AG09309 (cell line): ENCODE results near the gene KRTAP12-2.
"Not testable (repeated sequence)": the region's sequence is repeated elsewhere in the genome, so short reads cannot be mapped to it uniquely, and the experiment has no call there.

ENCODE experiments used
- DNase-seq: peaks from one replicate; pipeline ENCODE4 v3.0.0-alpha.2; 2010; ENCODE audit warnings: low read depth
- H3K4me3 ChIP-seq: 2 replicates; pipeline ENCODE4 v1.5.1; 2011; ENCODE audit warnings: mild to moderate bottlenecking, low read depth, low read length, moderate library complexity; ENCODE audit not compliant: control insufficient read depth
- TF ChIP-seq, protein P1 (sequence below): IDR thresholded peaks from 2 replicates; pipeline ENCODE4 v1.5.1; 2011; ENCODE audit warnings: mild to moderate bottlenecking, low read depth, low read length, inconsistent platforms; ENCODE audit not compliant: insufficient read depth, control insufficient read depth; ENCODE audit errors: missing control alignments

Gene KRTAP12-2

GRCh38 chr21:44640761-44641160, 26.0 kb downstream of the KRTAP12-2 start:
- H3K4me3 ChIP-seq, result no peak overlapping the region
- no peak for DNase-seq
- TF ChIP-seq, protein P1, sequence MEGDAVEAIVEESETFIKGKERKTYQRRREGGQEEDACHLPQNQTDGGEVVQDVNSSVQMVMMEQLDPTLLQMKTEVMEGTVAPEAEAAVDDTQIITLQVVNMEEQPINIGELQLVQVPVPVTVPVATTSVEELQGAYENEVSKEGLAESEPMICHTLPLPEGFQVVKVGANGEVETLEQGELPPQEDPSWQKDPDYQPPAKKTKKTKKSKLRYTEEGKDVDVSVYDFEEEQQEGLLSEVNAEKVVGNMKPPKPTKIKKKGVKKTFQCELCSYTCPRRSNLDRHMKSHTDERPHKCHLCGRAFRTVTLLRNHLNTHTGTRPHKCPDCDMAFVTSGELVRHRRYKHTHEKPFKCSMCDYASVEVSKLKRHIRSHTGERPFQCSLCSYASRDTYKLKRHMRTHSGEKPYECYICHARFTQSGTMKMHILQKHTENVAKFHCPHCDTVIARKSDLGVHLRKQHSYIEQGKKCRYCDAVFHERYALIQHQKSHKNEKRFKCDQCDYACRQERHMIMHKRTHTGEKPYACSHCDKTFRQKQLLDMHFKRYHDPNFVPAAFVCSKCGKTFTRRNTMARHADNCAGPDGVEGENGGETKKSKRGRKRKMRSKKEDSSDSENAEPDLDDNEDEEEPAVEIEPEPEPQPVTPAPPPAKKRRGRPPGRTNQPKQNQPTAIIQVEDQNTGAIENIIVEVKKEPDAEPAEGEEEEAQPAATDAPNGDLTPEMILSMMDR, result no peak

DNA sequence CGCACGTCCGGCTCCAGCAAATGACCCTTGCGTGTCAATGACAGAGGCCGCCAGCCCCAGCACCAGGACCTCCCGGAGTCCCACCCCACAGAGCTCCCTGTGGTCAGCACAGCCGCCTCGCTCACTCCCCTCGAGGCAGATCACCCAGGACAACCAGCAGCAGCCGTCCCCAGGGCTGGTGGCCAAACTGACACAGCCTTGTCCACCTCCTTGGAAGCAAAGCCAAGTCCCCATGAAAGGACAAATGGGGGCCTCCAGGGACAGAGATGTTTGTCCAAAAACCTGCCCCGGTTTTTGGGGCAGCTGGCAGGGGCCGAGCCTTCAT, 27.4 kb downstream of the KRTAP12-2 start:
- TF ChIP-seq, protein P1, result no peak
- no peak for DNase-seq
- no peak overlapping the region for H3K4me3 ChIP-seq

DNA sequence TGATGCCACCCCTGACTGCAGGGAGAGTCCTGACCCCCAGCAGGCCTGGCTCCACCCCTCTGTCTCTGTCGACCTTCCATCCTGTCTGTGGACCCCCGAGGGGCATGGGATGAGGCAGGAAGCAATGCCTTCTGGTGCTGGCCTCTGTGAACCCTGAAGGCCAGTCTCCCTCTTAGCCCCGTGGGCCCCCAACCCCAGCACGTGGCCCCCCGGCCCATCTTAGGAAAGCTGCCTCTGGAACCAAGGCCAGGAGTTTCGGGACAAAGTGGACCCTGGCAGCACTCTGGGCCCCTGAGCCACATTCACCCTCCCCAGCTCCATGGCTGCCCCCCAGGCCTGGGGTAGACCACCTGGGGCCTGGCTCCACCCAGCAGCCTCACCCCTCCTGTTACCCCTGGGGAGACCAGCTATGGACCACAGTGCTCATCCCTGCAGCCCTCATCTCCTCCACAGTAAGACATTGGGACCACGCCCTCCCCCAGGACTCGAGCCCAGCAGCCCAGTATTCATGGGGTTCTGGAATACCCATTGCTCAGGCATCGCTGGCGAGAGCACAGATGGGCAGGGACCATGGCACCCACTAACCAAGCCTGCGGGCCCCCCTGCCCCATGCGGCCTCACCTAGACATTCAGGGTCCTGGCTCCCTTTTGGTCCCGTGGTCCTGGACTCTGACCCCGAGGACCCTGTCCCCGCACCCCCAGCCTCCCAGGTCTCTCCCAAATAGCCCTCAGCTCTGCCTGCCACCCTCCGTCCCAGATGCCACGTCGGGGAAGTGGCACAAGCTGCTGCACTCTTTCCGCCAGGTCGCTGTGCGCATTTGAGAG, 28.0 kb downstream of the KRTAP12-2 start:
- H3K4me3 ChIP-seq, DNase-seq: not testable (repeated sequence)

- H3K4me3 ChIP-seq, DNase-seq: not testable (repeated sequence)
Observed at GRCh38 chr21:44637851-44638348, 28.8 kb downstream of the KRTAP12-2 start.

DNA sequence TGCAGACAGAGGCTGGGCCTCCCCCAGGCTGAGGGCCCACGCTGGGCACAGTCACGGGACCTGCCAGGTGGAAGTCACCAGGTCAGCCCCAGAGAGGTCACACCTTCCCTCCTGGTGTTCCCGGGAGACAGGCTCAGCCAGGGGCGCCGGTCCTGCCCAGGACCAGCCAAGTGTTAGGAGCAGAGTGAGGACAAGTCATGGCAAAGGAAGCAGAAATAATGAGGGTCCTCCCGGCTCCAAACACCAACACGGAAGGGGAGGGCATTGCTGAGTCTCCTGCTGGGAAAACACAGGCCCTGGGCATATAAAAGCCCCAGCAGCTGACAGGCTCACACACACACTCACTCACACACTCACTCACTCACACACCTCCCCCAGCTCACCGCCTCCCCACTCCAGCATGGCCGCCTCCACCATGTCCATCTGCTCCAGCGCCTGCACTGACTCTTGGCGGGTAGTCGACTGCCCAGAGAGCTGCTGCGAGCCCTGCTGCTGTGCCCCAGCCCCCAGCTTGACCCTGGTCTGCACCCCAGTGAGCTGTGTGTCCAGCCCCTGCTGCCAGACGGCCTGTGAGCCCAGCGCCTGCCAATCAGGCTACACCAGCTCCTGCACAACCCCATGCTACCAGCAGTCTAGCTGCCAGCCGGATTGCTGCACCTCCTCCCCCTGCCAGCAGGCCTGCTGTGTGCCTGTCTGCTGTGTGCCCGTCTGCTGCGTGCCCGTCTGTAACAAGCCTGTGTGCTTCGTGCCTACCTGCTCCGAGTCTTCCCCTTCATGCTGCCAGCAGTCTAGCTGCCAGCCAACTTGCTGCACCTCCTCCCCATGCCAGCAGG, 29.5 kb downstream of the KRTAP12-2 start, which contains the start of gene KRTAP10-10:
Gene KRTAP10-10 (plus strand): TSS at position 339 of the 833 bp plus-strand sequence. CDS start 62 bp downstream, at position 401.
- TF ChIP-seq, protein P1, result no peak
- no peak for DNase-seq
- no peak within 1 kb of the TSS for H3K4me3 ChIP-seq

GRCh38 chr21:44636209-44637017, 30.3 kb downstream of the KRTAP12-2 start:
- TF ChIP-seq, protein P1, result no peak
- H3K4me3 ChIP-seq, result no peak overlapping the region

GRCh38 chr21:44632067-44632466, 34.7 kb downstream of the KRTAP12-2 start:
- H3K4me3 ChIP-seq, result no peak overlapping the region
- DNase-seq, result no peak
- TF ChIP-seq, protein P1, result no peak

More at GRCh38 chr21:44636209-44637017, 30.3 kb downstream of the KRTAP12-2 start:
- no peak for DNase-seq
